GM15510 (cell line): ENCODE measurements around the gene TMEM183A.

ENCODE experiments used
- POLR2A ChIP-seq: IDR thresholded peaks from 3 replicates; pipeline ENCODE4 v1.6.1; 2011; ENCODE audit warnings: borderline replicate concordance; ENCODE audit not compliant: insufficient read length; ENCODE audit errors: extremely low read depth

Gene TMEM183A

GRCh38 chr1:203049077-203049476 is 41.9 kb downstream of the TMEM183A start:
- no peak for TF ChIP-seq POLR2A

GRCh38 chr1:203049576-203050180 is 42.5 kb downstream of the TMEM183A start:
- TF ChIP-seq POLR2A = no peak

- TF ChIP-seq POLR2A = no peak
These were observed 43.7 kb downstream of the TMEM183A start for GRCh38 chr1:203050826-203051225.

- no peak for TF ChIP-seq POLR2A
These were observed 44.7 kb downstream of the TMEM183A start for GRCh38 chr1:203051841-203052324.

- TF ChIP-seq POLR2A = no peak
These were observed 45.4 kb downstream of the TMEM183A start for GRCh38 chr1:203052601-203053000.

GRCh38 chr1:203054184-203054583 is 47.0 kb downstream of the TMEM183A start:
- no peak for TF ChIP-seq POLR2A

GRCh38 chr1:203054642-203055041 is 47.5 kb downstream of the TMEM183A start:
- TF ChIP-seq POLR2A = no peak

GRCh38 chr1:203055161-203055799 is 48.1 kb downstream of the TMEM183A start:
- TF ChIP-seq POLR2A = no peak

- no peak for TF ChIP-seq POLR2A
These were observed 48.8 kb downstream of the TMEM183A start for GRCh38 chr1:203056012-203056411.

GRCh38 chr1:203056516-203056915 is 49.3 kb downstream of the TMEM183A start:
- no peak for TF ChIP-seq POLR2A

- no peak for TF ChIP-seq POLR2A
These were observed 50.9 kb downstream of the TMEM183A start for GRCh38 chr1:203057911-203058675.

- TF ChIP-seq POLR2A = no peak
These were observed 51.4 kb downstream of the TMEM183A start for GRCh38 chr1:203058676-203058935.

- no peak for TF ChIP-seq POLR2A
These were observed 52.3 kb downstream of the TMEM183A start for GRCh38 chr1:203059485-203059884.

GRCh38 chr1:203060115-203060514 is 52.9 kb downstream of the TMEM183A start:
- no peak for TF ChIP-seq POLR2A

GRCh38 chr1:203063287-203063686 is 56.1 kb downstream of the TMEM183A start:
- no peak for TF ChIP-seq POLR2A

GRCh38 chr1:203065191-203065590 is 58.0 kb downstream of the TMEM183A start:
- TF ChIP-seq POLR2A = no peak
